AG04450 (cell line): ENCODE measurements around the gene CDR2. TPM values are rescaled to one million over a fixed set of nuclear protein-coding genes. Genes with fewer than 3 reads are reported as not detected.

Source experiments
- CTCF ChIA-PET: fragments of 300-600, 350-600 bp; formaldehyde crosslinking; extraction: SDS; loops from one replicate; lab custom pipeline; 2022; ENCODE audit warnings: antibody characterized with exemption, inconsistent platforms; lab: Charles Lee
- POLR2A ChIA-PET: fragments of 350-600 bp; formaldehyde crosslinking; extraction: SDS; loops from one replicate; lab custom pipeline; 2021; ENCODE audit warnings: antibody characterized with exemption, inconsistent platforms; lab: Yijun Ruan, JAX
- DNase-seq: peaks from one replicate; pipeline ENCODE4 v3.0.0-alpha.2; 2011; ENCODE audit warnings: low read depth, low spot score
- H3K27ac ChIP-seq: one replicate; pipeline ENCODE4 v1.5.1; 2012; ENCODE audit warnings: low read depth, low read length, control low read depth
- H3K27me3 ChIP-seq: one replicate; pipeline ENCODE4 v1.6.0; 2012; ENCODE audit warnings: low read length; ENCODE audit not compliant: control insufficient read depth, insufficient read depth
- H3K4me3 ChIP-seq: 2 replicates; pipeline ENCODE4 v1.5.1; 2011; ENCODE audit warnings: mild to moderate bottlenecking, low read depth, low read length, control low read depth
- H3K9me3 ChIP-seq: 2 replicates; pipeline ENCODE4 v1.5.1; 2012; ENCODE audit warnings: low read length; ENCODE audit not compliant: control insufficient read depth, insufficient read depth
- polyA plus RNA-seq: library from polyadenylated mRNA; depleted of rRNA; stranded (reverse); fragments of >200 nt; gene quantifications from 2 replicates; pipeline ENCODE4 v1.2.3, GENCODE V29; 2011
- TF ChIP-seq, protein P1 (sequence below): IDR thresholded peaks from 2 replicates; pipeline ENCODE4 v1.5.1; 2011; ENCODE audit warnings: low read depth, low read length, control low read depth, inconsistent platforms

CDR2 gene
- polyA plus RNA-seq, 1 experiment: 138 TPM

DNA sequence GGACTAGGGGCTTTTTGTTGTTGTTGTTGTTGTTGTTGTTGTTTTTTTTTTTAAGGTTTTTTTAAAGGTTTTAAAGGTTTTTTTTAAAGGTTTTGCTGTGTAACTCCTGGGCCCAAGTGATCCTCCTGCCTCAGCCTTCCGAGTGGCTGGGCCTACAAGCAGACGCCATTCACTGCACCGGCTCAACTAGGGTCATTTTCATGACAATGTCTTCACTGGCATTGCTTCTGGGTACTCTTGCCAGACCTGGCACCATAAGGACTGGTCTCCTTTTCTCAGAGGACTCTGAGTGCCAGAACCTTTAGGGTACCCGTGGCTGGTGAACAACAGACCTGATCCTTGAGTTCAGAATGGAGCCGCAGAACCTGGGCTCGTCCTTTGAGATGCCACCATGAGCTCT is 56.8 kb downstream of the CDR2 start:
- Histone ChIP-seq H3K27ac (no peak overlapping the region), H3K27me3 (no peaks in the 10 kb centered on the region), H3K4me3 (no peak overlapping the region), H3K9me3 (no peaks in the 10 kb centered on the region; the same call in 1 of the 2 replicates)
- DNase-seq: no peak
- ChIA-PET POLR2A (no interaction called here), CTCF (interaction anchor here (3.1 kb wide), 1 partner anchor 17 kb away, joined by 16 read pairs; no protein-coding TSS in a partner anchor)
- TF ChIP-seq, protein P1, sequence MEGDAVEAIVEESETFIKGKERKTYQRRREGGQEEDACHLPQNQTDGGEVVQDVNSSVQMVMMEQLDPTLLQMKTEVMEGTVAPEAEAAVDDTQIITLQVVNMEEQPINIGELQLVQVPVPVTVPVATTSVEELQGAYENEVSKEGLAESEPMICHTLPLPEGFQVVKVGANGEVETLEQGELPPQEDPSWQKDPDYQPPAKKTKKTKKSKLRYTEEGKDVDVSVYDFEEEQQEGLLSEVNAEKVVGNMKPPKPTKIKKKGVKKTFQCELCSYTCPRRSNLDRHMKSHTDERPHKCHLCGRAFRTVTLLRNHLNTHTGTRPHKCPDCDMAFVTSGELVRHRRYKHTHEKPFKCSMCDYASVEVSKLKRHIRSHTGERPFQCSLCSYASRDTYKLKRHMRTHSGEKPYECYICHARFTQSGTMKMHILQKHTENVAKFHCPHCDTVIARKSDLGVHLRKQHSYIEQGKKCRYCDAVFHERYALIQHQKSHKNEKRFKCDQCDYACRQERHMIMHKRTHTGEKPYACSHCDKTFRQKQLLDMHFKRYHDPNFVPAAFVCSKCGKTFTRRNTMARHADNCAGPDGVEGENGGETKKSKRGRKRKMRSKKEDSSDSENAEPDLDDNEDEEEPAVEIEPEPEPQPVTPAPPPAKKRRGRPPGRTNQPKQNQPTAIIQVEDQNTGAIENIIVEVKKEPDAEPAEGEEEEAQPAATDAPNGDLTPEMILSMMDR: no peak

DNA sequence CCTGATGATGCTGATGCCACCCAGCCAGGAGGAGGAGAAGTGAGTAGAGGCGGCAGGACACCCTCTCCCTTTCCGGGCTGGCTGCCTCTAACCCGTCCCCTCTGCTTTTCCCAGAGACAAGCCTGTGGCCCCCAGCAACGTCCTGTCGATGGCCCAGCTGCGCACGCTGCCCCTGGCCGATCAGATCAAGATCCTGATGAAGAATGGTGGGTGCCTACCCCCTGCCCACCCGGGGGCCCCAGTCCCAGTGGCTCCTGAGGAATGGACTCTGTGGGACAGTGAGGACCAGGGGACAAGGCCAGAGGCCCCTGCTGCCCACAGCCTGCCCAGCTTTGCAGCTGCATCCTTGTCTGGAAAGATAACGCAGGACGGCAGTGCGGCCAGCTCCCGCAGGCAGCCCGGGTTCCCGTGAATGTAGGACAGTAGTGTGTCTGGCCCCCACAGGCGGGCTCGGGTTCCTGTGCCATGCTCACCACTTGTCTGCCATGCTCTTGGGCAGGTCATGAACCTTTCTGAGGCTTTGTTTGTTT is 57.4 kb downstream of the CDR2 start:
- Histone ChIP-seq H3K27me3 (no peaks in the 10 kb centered on the region), H3K27ac (no peak overlapping the region), H3K9me3 (no peaks in the 10 kb centered on the region; the same call in 1 of the 2 replicates), H3K4me3 (no peak overlapping the region)
- POLR2A ChIA-PET: no interaction called here
- CTCF ChIA-PET: no interaction called here
- TF ChIP-seq, protein P1: no peak
- no peak for DNase-seq

DNA sequence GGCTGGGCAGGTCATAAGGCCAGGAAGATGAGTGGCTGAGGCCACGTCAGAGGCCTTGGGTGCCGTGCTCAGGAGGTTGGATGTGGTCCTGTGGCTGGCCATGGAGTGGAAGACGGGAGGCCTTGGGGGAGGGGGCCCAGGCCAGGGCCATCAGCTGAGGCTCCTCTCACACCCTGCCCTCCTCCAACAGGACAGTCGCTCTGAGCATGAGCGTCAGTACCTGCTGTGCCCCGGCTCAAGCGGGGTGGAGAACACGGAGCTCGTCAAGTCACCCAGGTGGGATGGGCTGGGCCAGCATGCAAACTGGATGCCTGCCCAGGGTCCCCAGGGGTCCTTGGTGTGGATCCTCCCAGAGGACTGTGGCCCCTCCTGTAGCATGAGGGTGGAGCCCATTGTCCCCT is 58.0 kb downstream of the CDR2 start:
- Histone ChIP-seq H3K27me3 (no peaks in the 10 kb centered on the region), H3K4me3 (no peak overlapping the region), H3K9me3 (no peaks in the 10 kb centered on the region; the same call in 1 of the 2 replicates), H3K27ac (no peak overlapping the region)
- ChIA-PET CTCF (no interaction called here), POLR2A (no interaction called here)
- no peak for DNase-seq
- TF ChIP-seq, protein P1: no peak

DNA sequence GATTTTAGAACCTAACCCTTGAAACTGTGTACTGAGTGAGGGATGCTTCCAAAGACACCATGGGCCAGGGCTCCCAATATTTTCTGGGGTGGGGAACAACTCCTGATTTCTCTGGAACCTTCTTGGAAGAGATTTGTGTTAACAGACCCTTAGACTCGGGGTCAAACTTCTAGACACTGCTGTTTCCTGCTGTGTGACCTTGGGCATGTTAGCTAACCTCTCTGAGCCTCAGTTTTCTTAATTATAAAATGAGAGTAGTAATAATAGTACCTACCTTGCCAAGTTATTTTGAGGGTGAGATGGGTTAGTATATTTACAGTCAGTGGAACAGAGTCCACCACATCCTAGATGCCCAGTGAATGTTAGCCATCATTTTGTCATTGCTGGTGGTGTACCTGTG is 58.4 kb downstream of the CDR2 start:
- CTCF ChIA-PET: no interaction called here
- DNase-seq: no peak
- H3K27ac ChIP-seq: no peak overlapping the region
- H3K4me3 ChIP-seq: no peak overlapping the region
- POLR2A ChIA-PET: no interaction called here
- no peaks in the 10 kb centered on the region for H3K27me3 ChIP-seq
- TF ChIP-seq, protein P1: no peak
- no peaks in the 10 kb centered on the region; the same call in 1 of the 2 replicates for H3K9me3 ChIP-seq

DNA sequence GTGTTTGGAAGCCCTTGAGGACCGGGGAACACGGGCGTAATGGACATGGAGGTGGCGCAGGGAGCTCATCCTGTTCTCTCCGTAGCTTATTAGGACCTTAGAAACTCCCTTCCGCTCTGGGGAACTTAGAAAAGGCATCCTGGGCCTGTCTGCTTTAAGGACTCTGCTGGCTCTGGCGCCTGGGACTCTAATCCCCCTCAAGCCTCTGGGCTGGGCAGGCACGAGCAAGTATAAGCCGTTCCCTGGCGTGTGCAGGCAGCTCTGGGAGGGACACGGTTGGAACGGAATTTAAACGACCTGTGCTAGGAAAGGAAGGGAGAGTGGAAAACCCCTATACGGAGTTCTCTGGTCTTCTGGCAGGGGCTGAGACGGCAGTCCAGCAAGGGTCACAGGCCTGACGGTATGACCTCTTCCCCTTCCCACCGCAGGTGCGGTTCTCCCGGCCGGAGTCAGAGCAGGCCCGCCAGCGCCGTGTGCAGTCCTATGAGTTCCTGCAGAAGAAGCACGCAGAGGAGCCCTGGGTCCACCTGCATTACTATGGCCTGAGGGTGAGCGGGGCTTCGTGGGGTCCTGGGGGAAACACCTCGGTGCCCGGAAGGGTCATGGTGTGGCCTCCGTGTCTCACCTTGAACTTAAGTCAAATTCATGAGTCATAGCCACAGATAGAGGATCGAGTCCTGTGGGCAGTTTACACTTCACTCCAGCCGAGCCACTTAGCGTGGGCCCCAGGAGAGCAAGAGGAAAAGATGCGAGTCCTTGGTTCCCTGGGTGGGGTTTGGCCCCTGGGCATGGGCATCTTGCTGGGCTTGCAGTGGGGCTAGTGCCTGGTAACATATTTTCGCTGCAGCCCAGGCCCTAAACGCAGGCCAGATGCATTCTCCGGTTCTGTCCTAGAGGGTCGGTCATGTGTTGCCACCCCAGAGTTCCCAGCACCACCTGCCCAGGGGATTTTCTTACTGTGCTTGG is 59.5 kb downstream of the CDR2 start:
- CTCF ChIA-PET: interaction anchor here (0.6 kb wide), 1 partner anchor 12 kb away, joined by 3 read pairs; no protein-coding TSS in a partner anchor
- TF ChIP-seq, protein P1: no peak
- POLR2A ChIA-PET: no interaction called here
- Histone ChIP-seq H3K27ac (no peak overlapping the region), H3K4me3 (no peak overlapping the region), H3K27me3 (no peaks in the 10 kb centered on the region), H3K9me3 (no peaks in the 10 kb centered on the region; the same call in 1 of the 2 replicates)
- no peak for DNase-seq
